ENCODE data around the gene RPLP2.

GRCh38 chr11:818396-819128, 8.8 kb downstream of the RPLP2 start, which contains the start of gene PNPLA2:
- TF ChIP-seq CTCF (IDR thresholded peaks at IDR 0.05 in 4 of 5, conservative IDR thresholded peaks at IDR 0.05 in 1 of 5) (no peak), POLR2A (IDR thresholded peaks at IDR 0.05) (no peak)
